HCT116 (cell line): ENCODE data around the gene IGSF11. TPM values are rescaled to one million over a fixed set of nuclear protein-coding genes. Genes with fewer than 3 reads are reported as not detected.

ENCODE experiments used
- ATAC-seq: fragments of 200-7000 bp; cut with Tn5 transposase; 2 replicates; pipeline ENCODE4 v1.9.1; 2020; ENCODE audit warnings: mild to moderate bottlenecking, moderate library complexity
- BruUV-seq: library from RNA; stranded (reverse); fragments of 400-500 nt; replicated peaks from 2 replicates; lab custom pipeline; 2021; lab: Mats Ljungman, UMichigan
- CTCF ChIA-PET: fragments of 300-600 bp; sonication (Branson Sonifier 250); formaldehyde crosslinking; loops from one replicate; lab custom pipeline; 2021; ENCODE audit warnings: antibody characterized with exemption; lab: Charles Lee
- POLR2A ChIA-PET: fragments of 300-600, 350-600 bp; sonication (Branson Sonifier 250); formaldehyde crosslinking; loops from one replicate; lab custom pipeline; 2021; ENCODE audit warnings: antibody characterized with exemption; lab: Charles Lee
- RAD21 ChIA-PET, 2 experiments: fragments of 300-600 bp; sonication (Branson Sonifier 250); formaldehyde crosslinking; loops; one replicate each; lab custom pipeline; 2023; ENCODE audit warnings: low total read pairs in 2 of 2; ENCODE audit not compliant: uncharacterized antibody in 2 of 2, unreplicated experiment in 2 of 2, low non-redundant PET in 1 of 2; lab: Charles Lee
- DNase-seq: peaks from one replicate; pipeline ENCODE4 v3.0.0-alpha.2; 2010; ENCODE audit warnings: low read depth, low spot score
- H2AFZ ChIP-seq: fragments of 200-600 bp; shearing (Covaris generic), sonication (generic); 2 replicates; pipeline ENCODE4 v1.6.1; 2017; ENCODE audit warnings: low read depth, mixed run types, mixed read lengths, antibody characterized with exemption, low read length; ENCODE audit not compliant: poor library complexity, severe bottlenecking
- H3K27ac ChIP-seq: 2 replicates; pipeline ENCODE4 v1.5.1; 2012; ENCODE audit warnings: low read depth, low read length
- H3K27me3 ChIP-seq: fragments of 200-600 bp; sonication (generic); 2 replicates; pipeline ENCODE4 v1.6.1; 2016; ENCODE audit warnings: mixed run types, low read length, mixed read lengths; ENCODE audit not compliant: insufficient read depth
- H3K36me3 ChIP-seq, 2 experiments: fragments of 200-500 bp in 1 of 2; fragments of 200-600 bp in 1 of 2; sonication (Bioruptor generic) in 1 of 2; sonication (generic) in 1 of 2; 2 replicates each; pipeline versions ENCODE4 v1.5.1 to v1.6.1; 2014 to 2016; ENCODE audit warnings: low read length in 2 of 2, inconsistent platforms in 1 of 2, mixed read lengths in 1 of 2, mixed run types in 1 of 2; ENCODE audit not compliant: insufficient read depth in 2 of 2, control insufficient read depth in 1 of 2
- H3K4me1 ChIP-seq, 2 experiments: fragments of 200-600 bp in 1 of 2; sonication (generic) in 1 of 2; 2 replicates each; pipeline versions ENCODE4 v1.5.1 to v1.6.1; 2012 to 2017; ENCODE audit warnings: low read length in 2 of 2, inconsistent platforms in 1 of 2, mild to moderate bottlenecking in 1 of 2, mixed read lengths in 1 of 2, mixed run types in 1 of 2, moderate library complexity in 1 of 2; ENCODE audit not compliant: insufficient read depth in 2 of 2, control insufficient read depth in 1 of 2
- H3K4me2 ChIP-seq: fragments of 200-600 bp; sonication (generic); 2 replicates; pipeline ENCODE4 v1.6.1; 2017; ENCODE audit warnings: mixed run types, low read length, mixed read lengths
- H3K4me3 ChIP-seq, 2 experiments: fragments of 200-600 bp in 1 of 2; sonication (generic) in 1 of 2; replicated peaks in 1 of 2; 2 replicates each; pipeline ENCODE4 v1.5.1; 2011 to 2016; ENCODE audit warnings: low read length in 2 of 2, control low read depth in 1 of 2, low read depth in 1 of 2, mild to moderate bottlenecking in 1 of 2, mixed read lengths in 1 of 2, mixed run types in 1 of 2
- H3K79me2 ChIP-seq: fragments of 200-600 bp; sonication (generic); 2 replicates; pipeline ENCODE4 v1.6.1; 2017; ENCODE audit warnings: mild to moderate bottlenecking, mixed run types, low read length, moderate library complexity, mixed read lengths; ENCODE audit not compliant: insufficient read depth
- H3K9ac ChIP-seq: fragments of 200-600 bp; sonication (generic); 2 replicates; pipeline ENCODE4 v1.6.1; 2016; ENCODE audit warnings: low read length, mixed read lengths
- H3K9me2 ChIP-seq: fragments of 200-600 bp; sonication (generic), shearing (Covaris generic); 2 replicates; pipeline ENCODE4 v1.6.1; 2017; ENCODE audit warnings: mixed run types, mild to moderate bottlenecking, moderate library complexity; ENCODE audit not compliant: insufficient read depth
- H3K9me3 ChIP-seq, 2 experiments: fragments of 200-500 bp in 1 of 2; fragments of 200-600 bp in 1 of 2; sonication (Bioruptor generic) in 1 of 2; sonication (generic) in 1 of 2; 2 replicates each; pipeline ENCODE4 v1.6.1; 2014 to 2017; ENCODE audit warnings: low read length in 2 of 2, mixed read lengths in 2 of 2, inconsistent platforms in 1 of 2, low read depth in 1 of 2, mild to moderate bottlenecking in 1 of 2, mixed run types in 1 of 2, moderate library complexity in 1 of 2; ENCODE audit not compliant: control insufficient read depth in 1 of 2, insufficient read depth in 1 of 2
- H4K20me1 ChIP-seq: fragments of 200-600 bp; sonication (generic), shearing (Covaris generic); 2 replicates; pipeline ENCODE4 v1.6.1; 2017; ENCODE audit warnings: mixed run types, mild to moderate bottlenecking, moderate library complexity; ENCODE audit not compliant: insufficient read depth
- CBX3 ChIP-seq: IDR thresholded peaks from 2 replicates; pipeline ENCODE4 v1.6.1; 2012; ENCODE audit warnings: low read depth
- CTCF ChIP-seq, 3 experiments: fragments of 200-600 bp in 1 of 3; sonication (generic) in 1 of 3; IDR thresholded peaks in 2 of 3; conservative IDR thresholded peaks in 1 of 3; 2 replicates each; pipeline ENCODE4 v1.5.1; 2012 to 2017; ENCODE audit warnings: low read depth in 2 of 3, low read length in 2 of 3, antibody characterized with exemption in 1 of 3, borderline replicate concordance in 1 of 3, control low read depth in 1 of 3, mild to moderate bottlenecking in 1 of 3, mixed read lengths in 1 of 3, mixed run types in 1 of 3, moderate library complexity in 1 of 3; ENCODE audit not compliant: insufficient read depth in 1 of 3
- EZH2 ChIP-seq: fragments of 200-600 bp; sonication (generic); IDR thresholded peaks from 2 replicates; pipeline ENCODE4 v1.6.1; 2017; ENCODE audit warnings: antibody characterized with exemption, mixed run types
- FOSL1 ChIP-seq: IDR thresholded peaks from 2 replicates; pipeline ENCODE4 v1.6.1; 2012; ENCODE audit warnings: low read depth
- MAX ChIP-seq: IDR thresholded peaks from 2 replicates; pipeline ENCODE4 v1.6.1; 2012
- POLR2A ChIP-seq: IDR thresholded peaks from 2 replicates; pipeline ENCODE4 v1.7.0; 2011; ENCODE audit warnings: borderline replicate concordance; ENCODE audit not compliant: insufficient read depth, insufficient read length; ENCODE audit errors: extremely low read depth
- POLR2AphosphoS5 ChIP-seq: IDR thresholded peaks from 2 replicates; pipeline ENCODE4 v1.6.1; 2011; ENCODE audit warnings: mild to moderate bottlenecking, low read depth, low read length, moderate library complexity
- RAD21 ChIP-seq: IDR thresholded peaks from 2 replicates; pipeline ENCODE4 v1.6.1; 2012; ENCODE audit warnings: low read depth, mild to moderate bottlenecking
- SP1 ChIP-seq: IDR thresholded peaks from 2 replicates; pipeline ENCODE4 v1.6.1; 2012; ENCODE audit warnings: low read depth
- TCF7L2 ChIP-seq: IDR thresholded peaks from 2 replicates; pipeline ENCODE4 v1.7.0; 2011; ENCODE audit warnings: borderline replicate concordance, inconsistent platforms; ENCODE audit not compliant: insufficient read depth, insufficient read length; ENCODE audit errors: extremely low read depth
- ZFX ChIP-seq: fragments of 450-650 bp; IDR thresholded peaks from 2 replicates; pipeline ENCODE4 v1.6.1; 2017
- ZNF274 ChIP-seq: fragments of 200-500 bp; sonication (Bioruptor generic); IDR thresholded peaks from 2 replicates; pipeline ENCODE4 v1.6.1; 2014; ENCODE audit warnings: mild to moderate bottlenecking, low read depth, low read length, inconsistent platforms
- intact Hi-C: fragments of 100-400 bp; cut with micrococcal nuclease; formaldehyde crosslinking; loops from 2 replicates; pipeline ENCODE4 v1.10.0; 2022
- total RNA-seq: library from RNA; stranded (reverse); gene quantifications from one replicate; pipeline ENCODE4 v1.2.1, GENCODE V29; 2021; ENCODE audit not compliant: unreplicated experiment
- TF ChIP-seq, protein P1 (sequence below): IDR thresholded peaks from 2 replicates; pipeline ENCODE4 v1.6.1; 2012
- TF ChIP-seq, protein P2 (sequence below): IDR thresholded peaks from 2 replicates; pipeline ENCODE4 v1.6.1; 2011; ENCODE audit warnings: mild to moderate bottlenecking, low read length, moderate library complexity; ENCODE audit not compliant: insufficient replicate concordance; ENCODE audit errors: extremely low read depth

The IGSF11 gene
- total RNA-seq, 1 experiment from 2014 or later = not detected

- Histone ChIP-seq H4K20me1 (no peaks in the 10 kb centered on the region), H3K9ac (no peak overlapping the region), H3K9me3 (no peaks in the 10 kb centered on the region), H3K27ac (no peak overlapping the region), H3K27me3 (peaks cover 44% of the 10 kb centered on the region), H3K9me2 (no peaks in the 10 kb centered on the region), H3K4me3 (no peak overlapping the region), H2AFZ (no peak overlapping the region), H3K4me1 (no peaks in the 10 kb centered on the region), H3K79me2 (no peaks in the 10 kb centered on the region), H3K36me3 (no peaks in the 10 kb centered on the region), H3K4me2 (no peak overlapping the region)
- ATAC-seq (peak; percentile 81), DNase-seq (peak; percentile 49)
- intact Hi-C loops = loop anchor here (1.0 to 10.0 kb wide), 3 partner anchors 359 to 798 kb away; no protein-coding TSS in a partner anchor
- no TSS peak for BruUV-seq
- ChIA-PET CTCF (interaction anchor here (0.7 to 8.2 kb wide), 15 partner anchors 9 to 799 kb away, joined by 3 to 268 read pairs (median 3); partner anchors contain the start of genes B4GALT4 and IGSF11), RAD21 (interaction anchor here in 1 of 2 experiments (1.6 kb wide), 1 partner anchor 217 kb away, joined by 4 read pairs; no protein-coding TSS in a partner anchor), POLR2A (interaction anchor here (2.2 kb wide), 1 partner anchor 358 kb away, joined by 5 read pairs; the partner anchor contains the start of gene B4GALT4)
- peak; percentile 55 to 80 (median 64); a peak in 5 of 6 replicates for TF ChIP-seq CTCF (IDR thresholded peaks at IDR 0.05 in 2 of 3, conservative IDR thresholded peaks at IDR 0.05 in 1 of 3; ENCODE audit: borderline replicate concordance in 1 of 3, insufficient read depth in 1 of 3, low read depth in 2 of 3, low read length in 2 of 3)
- no peak for TF ChIP-seq POLR2AphosphoS5
- TF ChIP-seq SP1 = no peak
- TF ChIP-seq CBX3 = no peak
- peak; percentile 75 for TF ChIP-seq RAD21
Observed at GRCh38 chr3:118882353-118882947, 152.2 kb downstream of the IGSF11 start.

- H3K9ac ChIP-seq = no peak overlapping the region
- H3K4me1 ChIP-seq = no peaks in the 10 kb centered on the region
- intact Hi-C loops = no loop called here
- ChIA-PET RAD21 (no interaction called here), POLR2A (no interaction called here), CTCF (no interaction called here)
- BruUV-seq = no TSS peak
- H3K36me3 ChIP-seq = no peaks in the 10 kb centered on the region
- no peaks in the 10 kb centered on the region for H4K20me1 ChIP-seq
- no peak overlapping the region for H2AFZ ChIP-seq
- H3K9me2 ChIP-seq = no peaks in the 10 kb centered on the region
- H3K9me3 ChIP-seq = no peaks in the 10 kb centered on the region; a peak in 1 of 4 replicates
- H3K27ac ChIP-seq = no peak overlapping the region
- no peak for TF ChIP-seq TCF7L2
- no peak for TF ChIP-seq FOSL1
- TF ChIP-seq RAD21 = no peak
- TF ChIP-seq MAX = no peak
- TF ChIP-seq EZH2 = no peak
- TF ChIP-seq ZFX = no peak
- TF ChIP-seq, protein P1, sequence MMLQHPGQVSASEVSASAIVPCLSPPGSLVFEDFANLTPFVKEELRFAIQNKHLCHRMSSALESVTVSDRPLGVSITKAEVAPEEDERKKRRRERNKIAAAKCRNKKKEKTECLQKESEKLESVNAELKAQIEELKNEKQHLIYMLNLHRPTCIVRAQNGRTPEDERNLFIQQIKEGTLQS = no peak
- TF ChIP-seq ZNF274 = no peak
- no peak for TF ChIP-seq POLR2A
- TF ChIP-seq, protein P2, sequence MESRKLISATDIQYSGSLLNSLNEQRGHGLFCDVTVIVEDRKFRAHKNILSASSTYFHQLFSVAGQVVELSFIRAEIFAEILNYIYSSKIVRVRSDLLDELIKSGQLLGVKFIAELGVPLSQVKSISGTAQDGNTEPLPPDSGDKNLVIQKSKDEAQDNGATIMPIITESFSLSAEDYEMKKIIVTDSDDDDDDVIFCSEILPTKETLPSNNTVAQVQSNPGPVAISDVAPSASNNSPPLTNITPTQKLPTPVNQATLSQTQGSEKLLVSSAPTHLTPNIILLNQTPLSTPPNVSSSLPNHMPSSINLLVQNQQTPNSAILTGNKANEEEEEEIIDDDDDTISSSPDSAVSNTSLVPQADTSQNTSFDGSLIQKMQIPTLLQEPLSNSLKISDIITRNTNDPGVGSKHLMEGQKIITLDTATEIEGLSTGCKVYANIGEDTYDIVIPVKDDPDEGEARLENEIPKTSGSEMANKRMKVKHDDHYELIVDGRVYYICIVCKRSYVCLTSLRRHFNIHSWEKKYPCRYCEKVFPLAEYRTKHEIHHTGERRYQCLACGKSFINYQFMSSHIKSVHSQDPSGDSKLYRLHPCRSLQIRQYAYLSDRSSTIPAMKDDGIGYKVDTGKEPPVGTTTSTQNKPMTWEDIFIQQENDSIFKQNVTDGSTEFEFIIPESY = no peak
- no peak for TF ChIP-seq POLR2AphosphoS5
- H3K4me2 ChIP-seq = no peak overlapping the region
- DNase-seq = no peak
- H3K27me3 ChIP-seq = no peaks in the 10 kb centered on the region
- no peaks in the 10 kb centered on the region for H3K79me2 ChIP-seq
- no peak overlapping the region for H3K4me3 ChIP-seq
- no peak for ATAC-seq
Observed at GRCh38 chr3:118868051-118868450, 166.6 kb downstream of the IGSF11 start.
